ENCODE measurements around the gene TNFSF13. TPM values are rescaled to one million over a fixed set of nuclear protein-coding genes. Genes with fewer than 3 reads are reported as not detected.

Gene TNFSF13
- total RNA-seq, 1 donor from 2014 or later = 13.5 TPM

DNA sequence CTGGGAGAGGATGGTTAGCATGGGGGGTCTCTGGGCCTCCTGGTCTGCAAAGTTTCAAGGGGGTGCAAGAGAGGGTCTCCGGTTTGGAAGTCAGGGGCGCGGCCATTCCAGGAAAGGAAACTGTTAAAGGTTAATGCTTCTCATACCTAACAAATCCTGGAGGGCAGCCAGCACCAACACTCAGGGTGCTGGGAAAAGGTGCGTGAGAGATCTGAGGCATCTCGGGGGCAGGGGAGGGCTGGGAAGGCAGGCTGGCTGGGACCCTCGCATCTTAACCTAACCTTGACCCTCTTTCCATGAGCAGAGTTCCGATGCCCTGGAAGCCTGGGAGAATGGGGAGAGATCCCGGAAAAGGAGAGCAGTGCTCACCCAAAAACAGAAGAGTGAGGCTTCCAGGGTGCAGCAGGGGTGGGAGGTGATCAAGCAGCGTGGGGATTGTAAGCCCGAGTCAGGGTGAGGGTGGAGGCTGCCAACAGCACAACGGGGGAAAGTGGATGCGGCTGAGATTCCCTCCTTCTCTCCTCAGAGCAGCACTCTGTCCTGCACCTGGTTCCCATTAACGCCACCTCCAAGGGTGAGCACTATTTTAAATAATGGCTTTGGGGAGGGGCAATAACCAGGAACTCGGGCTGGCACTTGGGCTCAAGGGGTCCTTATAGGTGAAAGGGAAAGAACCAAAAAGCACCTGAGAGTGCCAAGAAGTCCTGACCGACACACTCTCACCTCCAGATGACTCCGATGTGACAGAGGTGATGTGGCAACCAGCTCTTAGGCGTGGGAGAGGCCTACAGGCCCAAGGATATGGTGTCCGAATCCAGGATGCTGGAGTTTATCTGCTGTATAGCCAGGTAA lies 996 bp downstream of the TNFSF13 start:
- Histone ChIP-seq H3K4me3 (ENCODE audit: low read depth, low read length) (no peak overlapping the region), H3K36me3 (ENCODE audit: control insufficient read depth, insufficient read depth, low read length) (no peaks in the 10 kb centered on the region), H3K27me3 (ENCODE audit: control insufficient read depth, insufficient read depth, low read length) (no peaks in the 10 kb centered on the region)
- TF ChIP-seq, protein P1, sequence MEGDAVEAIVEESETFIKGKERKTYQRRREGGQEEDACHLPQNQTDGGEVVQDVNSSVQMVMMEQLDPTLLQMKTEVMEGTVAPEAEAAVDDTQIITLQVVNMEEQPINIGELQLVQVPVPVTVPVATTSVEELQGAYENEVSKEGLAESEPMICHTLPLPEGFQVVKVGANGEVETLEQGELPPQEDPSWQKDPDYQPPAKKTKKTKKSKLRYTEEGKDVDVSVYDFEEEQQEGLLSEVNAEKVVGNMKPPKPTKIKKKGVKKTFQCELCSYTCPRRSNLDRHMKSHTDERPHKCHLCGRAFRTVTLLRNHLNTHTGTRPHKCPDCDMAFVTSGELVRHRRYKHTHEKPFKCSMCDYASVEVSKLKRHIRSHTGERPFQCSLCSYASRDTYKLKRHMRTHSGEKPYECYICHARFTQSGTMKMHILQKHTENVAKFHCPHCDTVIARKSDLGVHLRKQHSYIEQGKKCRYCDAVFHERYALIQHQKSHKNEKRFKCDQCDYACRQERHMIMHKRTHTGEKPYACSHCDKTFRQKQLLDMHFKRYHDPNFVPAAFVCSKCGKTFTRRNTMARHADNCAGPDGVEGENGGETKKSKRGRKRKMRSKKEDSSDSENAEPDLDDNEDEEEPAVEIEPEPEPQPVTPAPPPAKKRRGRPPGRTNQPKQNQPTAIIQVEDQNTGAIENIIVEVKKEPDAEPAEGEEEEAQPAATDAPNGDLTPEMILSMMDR (IDR thresholded peaks at IDR 0.05; ENCODE audit: insufficient read depth, low read length, poor library complexity, severe bottlenecking) = no peak
- no peak for DNase-seq (ENCODE audit: low read depth)

DNA sequence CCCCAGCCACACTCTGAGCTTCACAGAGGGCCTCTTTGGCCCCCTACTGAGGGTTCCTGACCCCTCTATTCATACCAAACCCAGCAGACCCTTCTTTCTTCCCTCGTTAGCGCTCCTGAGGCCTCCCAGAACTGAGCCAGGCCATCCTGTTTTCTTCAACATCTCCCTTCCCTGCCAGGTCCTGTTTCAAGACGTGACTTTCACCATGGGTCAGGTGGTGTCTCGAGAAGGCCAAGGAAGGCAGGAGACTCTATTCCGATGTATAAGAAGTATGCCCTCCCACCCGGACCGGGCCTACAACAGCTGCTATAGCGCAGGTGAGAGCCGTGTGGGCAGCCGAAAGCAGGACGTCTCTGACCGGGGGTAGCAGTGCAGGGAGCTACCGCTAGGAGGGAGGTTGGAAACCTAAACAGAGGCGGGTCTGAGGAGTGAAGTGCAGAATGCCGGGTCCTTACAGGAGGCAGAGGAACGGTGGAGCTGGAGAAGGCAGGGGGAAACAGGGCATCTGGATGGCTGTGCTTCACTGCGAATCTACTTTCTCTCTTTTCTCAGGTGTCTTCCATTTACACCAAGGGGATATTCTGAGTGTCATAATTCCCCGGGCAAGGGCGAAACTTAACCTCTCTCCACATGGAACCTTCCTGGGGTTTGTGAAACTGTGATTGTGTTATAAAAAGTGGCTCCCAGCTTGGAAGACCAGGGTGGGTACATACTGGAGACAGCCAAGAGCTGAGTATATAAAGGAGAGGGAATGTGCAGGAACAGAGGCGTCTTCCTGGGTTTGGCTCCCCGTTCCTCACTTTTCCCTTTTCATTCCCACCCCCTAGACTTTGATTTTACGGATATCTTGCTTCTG lies 1.9 kb downstream of the TNFSF13 start:
- H3K4me3 ChIP-seq (ENCODE audit: low read depth, low read length) = no peak overlapping the region
- DNase-seq (ENCODE audit: low read depth) = no peak
- no peaks in the 10 kb centered on the region for H3K27me3 ChIP-seq (ENCODE audit: control insufficient read depth, insufficient read depth, low read length)
- TF ChIP-seq, protein P1 (IDR thresholded peaks at IDR 0.05; ENCODE audit: insufficient read depth, low read length, poor library complexity, severe bottlenecking) = peak; percentile 85
- peaks cover 1% of the 10 kb centered on the region for H3K36me3 ChIP-seq (ENCODE audit: control insufficient read depth, insufficient read depth, low read length)

DNA sequence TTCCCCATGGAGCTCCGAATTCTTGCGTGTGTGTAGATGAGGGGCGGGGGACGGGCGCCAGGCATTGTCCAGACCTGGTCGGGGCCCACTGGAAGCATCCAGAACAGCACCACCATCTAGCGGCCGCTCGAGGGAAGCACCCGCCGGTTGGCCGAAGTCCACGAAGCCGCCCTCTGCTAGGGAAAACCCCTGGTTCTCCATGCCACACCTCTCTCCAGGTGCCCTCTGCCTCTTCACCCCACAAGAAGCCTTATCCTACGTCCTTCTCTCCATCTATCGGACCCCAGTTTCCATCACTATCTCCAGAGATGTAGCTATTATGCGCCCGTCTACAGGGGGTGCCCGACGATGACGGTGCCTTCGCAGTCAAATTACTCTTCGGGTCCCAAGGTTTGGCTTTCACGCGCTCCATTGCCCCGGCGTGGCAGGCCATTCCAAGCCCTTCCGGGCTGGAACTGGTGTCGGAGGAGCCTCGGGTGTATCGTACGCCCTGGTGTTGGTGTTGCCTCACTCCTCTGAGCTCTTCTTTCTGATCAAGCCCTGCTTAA lies 2.6 kb downstream of the TNFSF13 start:
- no peak for DNase-seq (ENCODE audit: low read depth)
- peaks cover 2% of the 10 kb centered on the region for H3K36me3 ChIP-seq (ENCODE audit: control insufficient read depth, insufficient read depth, low read length)
- H3K4me3 ChIP-seq (ENCODE audit: low read depth, low read length) = peak overlapping the region; percentile 83
- no peaks in the 10 kb centered on the region for H3K27me3 ChIP-seq (ENCODE audit: control insufficient read depth, insufficient read depth, low read length)
- TF ChIP-seq, protein P1 (IDR thresholded peaks at IDR 0.05; ENCODE audit: insufficient read depth, low read length, poor library complexity, severe bottlenecking) = peak; percentile 94

DNA sequence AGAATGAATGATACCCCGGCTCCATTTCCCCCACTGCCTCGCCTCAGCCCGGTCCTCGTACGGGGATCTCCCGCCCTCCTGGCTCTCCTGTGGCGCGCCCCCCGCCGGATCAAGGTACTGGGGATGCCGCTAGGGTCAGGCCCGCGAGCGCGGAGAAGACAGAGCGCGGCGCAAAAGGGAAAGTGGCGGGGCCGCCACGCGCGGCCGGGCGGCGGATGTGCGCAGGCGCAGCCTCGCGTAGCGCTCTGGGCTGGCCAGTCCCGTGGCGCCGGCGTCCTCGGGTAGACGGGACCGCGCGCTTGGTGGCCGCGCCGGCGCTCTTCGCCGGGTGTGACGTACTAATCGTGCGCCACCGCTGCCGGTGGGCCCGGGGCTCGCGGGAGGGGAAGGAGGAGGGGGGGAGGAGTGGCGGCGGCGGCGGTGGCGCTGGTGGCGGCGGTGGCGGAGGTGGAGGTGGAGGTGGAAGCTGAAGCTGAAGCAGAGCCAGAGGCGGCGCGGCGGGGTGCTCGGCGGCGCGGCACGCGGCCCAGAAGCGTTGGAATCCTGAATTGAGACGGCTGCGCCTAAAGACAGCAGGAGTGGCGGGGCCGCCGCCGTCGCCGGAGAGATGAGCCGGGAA lies 3.1 kb downstream of the TNFSF13 start, which contains the start of gene SENP3:
Gene SENP3 (plus strand): TSS at position 331 of the 619 bp plus-strand sequence. CDS start 1,158 bp downstream, outside the sequence.
- no peak for DNase-seq (ENCODE audit: low read depth)
- TF ChIP-seq, protein P1 (IDR thresholded peaks at IDR 0.05; ENCODE audit: insufficient read depth, low read length, poor library complexity, severe bottlenecking) = no peak

DNA sequence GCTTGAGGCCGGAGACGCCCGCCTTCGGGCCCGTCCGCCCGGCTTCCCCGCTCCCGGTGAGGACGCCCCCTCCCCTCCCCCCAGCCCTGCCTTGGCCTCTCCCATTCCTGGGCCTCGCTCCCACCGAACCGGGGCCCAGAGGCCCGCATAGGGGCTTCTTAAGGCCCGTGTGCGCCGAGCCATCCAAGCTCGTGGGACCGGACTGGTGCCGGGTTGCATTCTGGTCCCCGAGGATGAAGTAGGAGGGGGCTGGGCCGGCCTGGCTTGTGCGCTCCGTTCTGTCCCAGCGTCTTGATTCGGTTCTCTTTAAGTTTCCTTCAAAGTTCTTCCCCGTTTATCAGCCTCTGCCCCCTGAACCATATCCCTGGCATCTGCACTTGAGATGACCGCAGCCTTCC lies 3.7 kb downstream of the TNFSF13 start:
- no peaks in the 10 kb centered on the region for H3K27me3 ChIP-seq (ENCODE audit: control insufficient read depth, insufficient read depth, low read length)

More for the DNA sequence above, 3.1 kb downstream of the TNFSF13 start, which contains the start of gene SENP3:
- peaks cover 2% of the 10 kb centered on the region for H3K36me3 ChIP-seq (ENCODE audit: control insufficient read depth, insufficient read depth, low read length)
- no peaks in the 10 kb centered on the region for H3K27me3 ChIP-seq (ENCODE audit: control insufficient read depth, insufficient read depth, low read length)
- H3K4me3 ChIP-seq (ENCODE audit: low read depth, low read length) = peak within 1 kb of the TSS; percentile 83

More for the DNA sequence above, 3.7 kb downstream of the TNFSF13 start:
- TF ChIP-seq, protein P1 (IDR thresholded peaks at IDR 0.05; ENCODE audit: insufficient read depth, low read length, poor library complexity, severe bottlenecking) = no peak
- Histone ChIP-seq H3K4me3 (ENCODE audit: low read depth, low read length) (peak overlapping the region; percentile 83), H3K36me3 (ENCODE audit: control insufficient read depth, insufficient read depth, low read length) (peaks cover 2% of the 10 kb centered on the region)
- DNase-seq (ENCODE audit: low read depth) = no peak

Data from kidney epithelial cell (primary cell).